GM12801 (cell line): Measurements from ENCODE around the gene CASP8AP2.

Experiments used
- TF ChIP-seq, protein P1 (sequence below): IDR thresholded peaks from one replicate; pipeline ENCODE4 v1.5.1; 2011; ENCODE audit warnings: control low read depth; ENCODE audit not compliant: insufficient read length; ENCODE audit errors: extremely low read depth

The CASP8AP2 gene

DNA sequence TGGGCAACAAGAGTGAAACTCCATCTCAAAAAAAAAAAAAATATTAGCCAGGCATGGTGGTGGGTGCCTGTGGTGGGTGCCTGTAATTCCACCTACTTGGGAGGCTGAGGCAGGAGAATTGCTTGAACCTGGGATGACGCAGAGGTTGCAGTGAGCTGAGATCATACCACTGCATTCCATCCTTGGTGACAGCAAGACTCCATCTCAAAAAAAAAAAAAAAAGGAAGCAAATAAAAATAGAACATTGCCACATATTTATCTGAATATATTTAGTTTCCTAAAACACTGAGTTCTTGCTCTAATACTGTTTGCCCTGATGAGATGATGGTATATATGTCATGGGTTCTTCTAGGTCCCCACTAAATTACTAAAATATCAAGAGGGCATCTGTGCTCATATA is 28.4 kb downstream of the CASP8AP2 start:
- TF ChIP-seq, protein P1, sequence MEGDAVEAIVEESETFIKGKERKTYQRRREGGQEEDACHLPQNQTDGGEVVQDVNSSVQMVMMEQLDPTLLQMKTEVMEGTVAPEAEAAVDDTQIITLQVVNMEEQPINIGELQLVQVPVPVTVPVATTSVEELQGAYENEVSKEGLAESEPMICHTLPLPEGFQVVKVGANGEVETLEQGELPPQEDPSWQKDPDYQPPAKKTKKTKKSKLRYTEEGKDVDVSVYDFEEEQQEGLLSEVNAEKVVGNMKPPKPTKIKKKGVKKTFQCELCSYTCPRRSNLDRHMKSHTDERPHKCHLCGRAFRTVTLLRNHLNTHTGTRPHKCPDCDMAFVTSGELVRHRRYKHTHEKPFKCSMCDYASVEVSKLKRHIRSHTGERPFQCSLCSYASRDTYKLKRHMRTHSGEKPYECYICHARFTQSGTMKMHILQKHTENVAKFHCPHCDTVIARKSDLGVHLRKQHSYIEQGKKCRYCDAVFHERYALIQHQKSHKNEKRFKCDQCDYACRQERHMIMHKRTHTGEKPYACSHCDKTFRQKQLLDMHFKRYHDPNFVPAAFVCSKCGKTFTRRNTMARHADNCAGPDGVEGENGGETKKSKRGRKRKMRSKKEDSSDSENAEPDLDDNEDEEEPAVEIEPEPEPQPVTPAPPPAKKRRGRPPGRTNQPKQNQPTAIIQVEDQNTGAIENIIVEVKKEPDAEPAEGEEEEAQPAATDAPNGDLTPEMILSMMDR, result no peak

DNA sequence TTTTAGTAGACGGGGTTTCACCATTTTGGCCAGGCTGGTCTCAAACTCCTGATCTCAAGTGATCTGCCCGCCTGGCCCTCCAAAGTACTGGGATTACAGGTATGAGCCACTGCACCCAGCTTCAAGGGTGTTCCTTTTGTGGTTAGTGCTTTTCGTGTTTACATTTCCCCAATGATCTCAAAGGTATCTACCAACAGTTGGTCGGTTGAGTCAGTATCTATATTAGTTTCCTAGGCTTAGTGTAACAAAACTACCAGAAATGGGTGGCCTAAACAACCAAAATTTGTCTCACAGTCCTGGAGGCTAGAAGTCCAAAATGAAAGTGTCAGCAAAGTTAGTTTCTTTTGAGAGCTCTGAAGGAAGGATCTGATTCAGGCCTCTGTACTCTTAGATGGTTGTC is 30.1 kb downstream of the CASP8AP2 start:
- TF ChIP-seq, protein P1, result no peak

DNA sequence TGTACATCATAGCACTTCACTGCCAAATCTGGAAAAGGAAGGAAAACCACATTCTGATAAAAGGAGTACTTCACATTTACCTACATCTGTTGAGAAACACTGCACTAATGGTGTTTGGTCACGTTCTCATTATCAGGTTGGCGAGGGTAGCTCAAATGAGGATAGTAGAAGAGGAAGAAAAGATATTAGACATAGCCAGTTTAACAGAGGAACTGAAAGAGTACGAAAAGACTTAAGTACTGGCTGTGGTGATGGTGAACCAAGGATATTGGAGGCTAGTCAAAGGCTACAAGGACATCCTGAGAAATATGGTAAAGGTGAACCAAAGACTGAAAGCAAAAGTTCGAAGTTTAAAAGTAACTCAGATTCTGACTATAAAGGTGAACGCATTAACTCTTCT is 32.6 kb downstream of the CASP8AP2 start:
- TF ChIP-seq, protein P1, result no peak

DNA sequence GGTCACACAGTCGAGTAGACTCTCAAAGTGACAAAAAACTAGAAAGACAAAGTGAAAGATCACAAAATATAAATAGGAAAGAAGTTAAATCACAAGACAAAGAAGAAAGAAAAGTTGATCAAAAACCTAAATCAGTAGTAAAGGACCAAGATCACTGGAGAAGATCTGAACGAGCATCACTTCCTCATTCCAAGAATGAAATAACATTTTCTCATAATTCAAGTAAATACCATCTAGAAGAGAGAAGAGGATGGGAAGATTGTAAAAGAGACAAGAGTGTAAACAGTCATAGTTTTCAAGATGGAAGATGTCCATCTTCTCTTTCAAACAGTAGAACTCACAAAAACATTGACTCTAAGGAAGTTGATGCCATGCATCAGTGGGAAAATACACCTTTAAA is 33.0 kb downstream of the CASP8AP2 start:
- TF ChIP-seq, protein P1, result no peak

DNA sequence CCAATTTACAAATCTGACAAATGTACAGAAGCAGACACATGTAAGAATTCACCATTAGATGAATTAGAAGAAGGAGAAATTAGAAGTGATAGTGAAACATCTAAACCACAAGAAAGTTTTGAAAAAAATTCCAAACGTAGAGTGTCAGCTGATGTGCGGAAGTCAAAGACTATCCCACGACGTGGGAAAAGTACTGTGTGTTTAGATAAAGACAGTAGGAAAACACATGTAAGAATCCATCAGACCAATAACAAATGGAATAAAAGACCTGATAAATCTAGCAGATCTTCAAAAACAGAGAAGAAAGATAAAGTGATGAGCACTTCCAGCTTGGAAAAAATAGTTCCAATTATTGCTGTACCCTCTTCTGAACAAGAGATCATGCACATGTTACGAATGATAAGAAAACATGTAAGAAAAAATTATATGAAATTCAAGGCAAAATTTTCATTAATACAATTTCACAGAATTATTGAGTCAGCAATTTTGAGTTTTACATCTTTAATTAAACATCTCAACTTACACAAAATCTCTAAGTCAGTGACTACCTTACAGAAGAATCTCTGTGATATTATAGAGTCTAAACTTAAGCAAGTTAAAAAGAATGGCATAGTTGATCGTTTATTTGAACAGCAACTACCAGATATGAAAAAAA is 36.5 kb downstream of the CASP8AP2 start:
- TF ChIP-seq, protein P1, result no peak

DNA sequence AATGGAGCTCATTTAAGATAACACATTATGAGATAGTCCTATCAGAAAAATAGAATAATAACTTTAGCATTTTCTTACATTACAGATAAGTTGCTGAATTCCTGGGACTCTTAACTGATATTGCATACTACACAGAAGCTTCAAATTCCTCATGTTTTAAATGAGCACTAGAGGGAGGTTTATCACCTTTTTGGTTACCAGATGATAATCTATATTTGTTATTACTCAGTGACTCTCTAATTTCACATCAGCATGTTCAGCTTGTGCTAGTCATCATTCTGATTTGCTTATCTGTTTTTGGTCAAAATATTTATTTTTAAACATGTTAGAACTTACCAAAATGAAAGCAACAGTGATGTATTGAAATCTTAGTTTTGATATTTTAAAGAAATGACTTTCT is 44.0 kb downstream of the CASP8AP2 start:
- TF ChIP-seq, protein P1, result no peak

DNA sequence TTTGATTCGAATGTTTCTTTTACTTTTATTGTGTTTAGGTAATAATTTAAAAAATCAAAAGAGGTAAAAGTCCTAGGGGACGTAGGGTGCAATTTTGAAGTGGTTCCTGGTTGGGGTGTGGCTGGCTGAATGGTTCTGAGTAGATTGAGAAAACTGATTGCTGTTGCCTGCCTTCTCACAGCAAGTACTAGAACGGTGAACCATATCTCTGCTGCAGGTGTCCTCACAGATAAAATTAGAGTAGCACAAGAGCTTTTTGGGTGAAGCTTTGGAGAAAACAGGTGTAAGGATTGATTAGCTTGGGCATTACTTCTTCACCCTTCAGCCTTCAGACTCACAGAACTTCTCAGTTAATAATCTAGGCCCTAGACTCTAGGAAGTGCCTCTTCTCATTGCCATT is 44.8 kb downstream of the CASP8AP2 start:
- TF ChIP-seq, protein P1, result no peak
